Hypothalamus (tissue), 51 donors: ENCODE data around the gene ATR.

Source experiments
- DNase-seq, 51 donors: peaks; one replicate each; lab custom pipeline; 2025; lab: John Stamatoyannopoulos, UW

Gene ATR

DNA sequence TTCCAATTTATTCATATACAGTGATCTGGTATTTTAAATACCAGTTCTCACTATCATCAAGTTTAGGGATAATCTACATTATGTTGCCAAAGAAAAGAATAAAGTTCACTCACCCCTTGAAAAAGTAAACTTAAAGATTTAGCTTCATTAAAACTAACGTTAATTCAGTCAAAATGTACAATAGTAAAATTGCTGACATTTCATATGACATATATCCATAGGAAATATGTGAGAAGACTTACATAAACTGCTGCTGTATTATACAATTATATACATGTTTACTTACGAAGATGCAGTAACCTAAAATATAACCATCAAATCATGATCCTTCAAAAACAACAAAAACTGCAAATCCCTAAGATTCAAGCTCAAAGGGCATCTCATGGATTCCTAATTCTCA, 44.0 kb downstream of the ATR start:
- DNase-seq: no peak

DNA sequence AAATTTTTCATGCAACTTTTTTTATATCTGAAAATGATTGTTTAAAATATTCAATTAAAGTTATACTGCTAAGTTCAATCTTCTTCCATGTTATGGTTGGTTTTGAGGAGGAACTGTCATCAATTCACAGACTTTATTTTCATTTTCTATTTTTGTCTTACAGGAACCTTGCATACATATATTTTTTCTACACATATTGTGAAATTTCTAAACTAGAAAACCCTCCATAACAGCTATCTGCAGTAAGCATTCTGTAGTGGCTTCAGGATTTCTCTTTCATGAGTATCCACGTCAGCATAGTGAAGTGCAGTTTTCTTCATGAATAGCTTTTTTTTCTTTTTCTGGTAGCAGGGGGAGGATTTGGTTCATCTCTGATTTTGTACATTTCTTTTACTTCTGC, 48.2 kb downstream of the ATR start:
- DNase-seq: no peak

DNA sequence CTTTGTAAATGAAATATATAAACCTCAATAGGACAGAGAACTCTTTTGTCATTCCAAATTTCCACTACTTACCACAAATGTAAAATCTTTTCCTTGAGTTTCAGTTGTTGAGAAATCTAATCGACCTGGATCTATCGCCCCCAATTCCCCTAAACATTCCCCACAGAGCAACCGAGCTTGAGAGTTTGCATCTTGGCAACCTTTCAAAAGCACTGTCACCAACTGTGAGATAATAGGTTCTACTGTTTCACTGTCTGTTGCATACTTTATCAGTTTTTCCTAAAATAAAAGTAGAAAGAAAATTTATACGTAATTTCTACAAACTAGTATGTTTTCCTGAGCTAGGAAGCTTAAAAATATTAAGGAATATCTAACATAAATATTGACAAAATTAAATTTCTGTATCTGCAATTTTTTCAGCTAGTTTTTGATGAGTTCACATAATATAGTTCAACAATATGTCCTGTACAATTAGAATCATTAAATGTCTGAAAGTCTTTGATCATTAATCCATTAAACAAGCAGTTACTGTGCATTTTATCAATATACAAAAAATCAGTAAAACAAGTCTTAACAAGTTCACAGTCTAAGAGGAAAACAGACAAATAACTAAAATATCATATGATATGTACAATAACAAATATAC, 54.5 kb downstream of the ATR start:
- no peak for DNase-seq

DNA sequence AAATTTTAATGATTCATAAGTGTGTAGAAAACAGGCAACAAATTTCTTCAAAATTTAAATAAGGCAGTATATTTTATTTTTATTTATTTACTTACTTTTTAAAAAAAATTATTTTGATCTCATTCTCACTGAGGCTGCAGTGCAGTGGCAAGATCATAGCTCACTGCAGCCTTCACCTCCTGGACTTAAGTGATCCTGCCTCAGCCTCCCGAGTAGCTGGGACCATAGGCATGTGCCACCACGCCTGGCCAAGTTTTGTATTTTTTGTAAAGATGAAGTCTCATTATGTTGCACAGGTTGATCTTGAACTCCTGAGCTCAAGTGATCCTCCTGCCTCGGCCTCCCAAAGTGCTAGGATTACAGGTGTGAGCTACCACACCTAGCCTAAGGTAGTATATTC, 69.5 kb downstream of the ATR start:
- DNase-seq: no peak

DNA sequence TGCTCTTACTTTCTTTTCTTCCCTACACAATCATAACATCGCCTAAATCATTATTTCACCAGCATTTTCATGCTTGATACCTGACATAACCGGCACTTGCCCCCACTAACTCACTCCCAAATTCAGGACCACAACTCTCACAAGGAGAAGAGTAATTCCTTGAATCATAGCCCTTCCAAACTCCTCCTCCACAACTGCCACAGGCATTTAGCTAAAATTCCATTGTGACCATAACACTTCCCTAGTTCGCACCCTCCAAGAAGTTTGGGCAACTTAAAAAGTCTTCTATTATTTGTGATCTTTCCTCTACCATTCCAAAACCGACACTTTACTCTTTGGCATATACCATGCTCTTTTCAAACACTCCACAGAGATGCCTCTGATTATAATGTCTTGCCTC, 71.3 kb downstream of the ATR start:
- DNase-seq: no peak

DNA sequence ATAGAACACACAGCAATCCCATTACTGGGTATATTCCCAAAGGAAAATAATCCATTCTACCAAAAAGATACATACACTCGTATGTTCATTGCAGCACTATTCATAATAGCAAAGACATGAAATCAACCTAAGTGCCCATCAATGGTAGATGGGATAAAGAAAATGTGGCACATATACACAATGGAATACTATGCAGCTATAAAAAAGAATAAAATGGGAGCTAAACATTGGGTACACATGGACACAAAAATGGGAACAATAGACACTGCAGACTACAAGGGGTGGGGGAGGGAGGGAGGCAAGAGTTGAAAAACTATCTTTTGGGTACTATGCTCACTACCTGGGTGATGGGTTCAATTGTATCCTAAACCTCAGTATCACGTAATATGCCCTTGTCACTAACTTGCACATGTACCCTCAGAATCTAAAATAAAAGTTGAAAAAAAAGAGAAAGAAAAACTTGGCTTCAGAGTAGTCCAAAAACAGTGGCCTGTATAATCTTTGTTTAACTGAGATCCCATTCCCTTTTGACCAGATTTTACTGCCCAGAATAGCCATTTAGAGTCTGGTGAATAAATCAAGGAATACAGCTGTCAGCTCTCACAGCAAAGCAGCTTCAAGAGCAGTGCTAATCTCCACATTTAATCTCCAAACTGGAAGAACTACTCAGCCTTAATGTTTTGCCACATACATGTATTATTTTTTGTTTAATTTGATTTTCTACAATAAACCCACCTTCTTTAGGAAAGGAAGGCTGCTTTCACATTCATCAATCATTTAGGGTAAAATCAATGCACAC, 76.1 kb downstream of the ATR start:
- no peak for DNase-seq

DNA sequence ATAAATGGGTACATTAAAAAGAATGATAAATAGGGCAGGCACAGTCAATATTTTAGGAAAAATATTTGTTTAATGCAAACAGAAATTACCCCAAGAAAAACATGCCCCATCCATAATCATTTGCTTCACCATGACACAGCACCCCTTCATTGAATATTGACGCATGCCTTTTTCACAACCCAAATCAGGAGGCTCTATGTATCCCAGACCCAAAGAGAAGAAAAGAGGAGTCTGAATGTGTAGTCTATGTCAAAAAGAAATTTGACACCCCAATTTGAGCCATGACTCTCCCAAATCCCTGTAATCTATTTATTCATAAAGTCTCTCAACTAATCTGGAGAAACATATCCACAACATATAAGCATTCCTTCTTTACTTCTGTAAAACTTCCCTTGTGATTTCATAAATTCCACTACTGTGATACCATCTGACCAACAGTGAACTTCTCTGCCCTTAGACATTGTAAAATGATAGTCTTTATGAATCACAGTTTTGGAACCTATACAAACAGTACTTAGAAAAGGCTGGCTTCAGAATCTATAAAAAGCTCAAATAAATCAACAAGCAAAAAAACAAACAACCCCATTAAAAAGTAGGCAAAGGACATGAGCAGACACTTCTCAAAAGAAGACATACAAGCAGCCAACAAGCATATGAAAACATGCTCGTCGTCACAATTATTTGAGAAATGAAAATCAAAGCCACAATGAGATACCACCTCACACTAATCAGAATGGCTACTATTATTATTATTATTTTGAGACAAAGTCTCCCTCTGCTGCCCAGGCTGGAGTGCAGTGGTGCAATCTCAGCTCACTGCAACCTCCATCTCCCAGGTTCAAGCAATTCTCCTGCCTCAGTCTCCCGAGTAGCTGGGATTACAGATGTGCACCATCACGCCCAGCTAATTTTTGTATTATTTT, 77.3 kb downstream of the ATR start:
- DNase-seq: no peak

DNA sequence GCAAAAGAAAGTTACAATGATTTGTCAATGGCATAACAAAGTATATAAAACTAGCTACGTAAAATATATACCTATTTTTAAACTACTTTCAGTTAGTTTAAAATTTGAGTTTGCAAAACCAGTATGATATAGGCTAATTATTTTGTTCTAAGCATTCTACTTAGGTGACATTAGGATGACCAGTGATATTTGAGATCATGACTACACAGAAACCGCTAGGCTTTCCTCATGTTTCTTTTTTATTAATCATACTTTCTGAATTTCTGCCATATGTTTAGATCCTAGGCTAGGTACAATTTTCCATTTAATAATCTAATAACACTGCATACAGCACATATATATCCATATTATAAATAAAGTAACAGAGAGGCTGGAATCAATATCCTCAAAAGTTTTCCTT, 78.3 kb downstream of the ATR start:
- DNase-seq: no peak

DNA sequence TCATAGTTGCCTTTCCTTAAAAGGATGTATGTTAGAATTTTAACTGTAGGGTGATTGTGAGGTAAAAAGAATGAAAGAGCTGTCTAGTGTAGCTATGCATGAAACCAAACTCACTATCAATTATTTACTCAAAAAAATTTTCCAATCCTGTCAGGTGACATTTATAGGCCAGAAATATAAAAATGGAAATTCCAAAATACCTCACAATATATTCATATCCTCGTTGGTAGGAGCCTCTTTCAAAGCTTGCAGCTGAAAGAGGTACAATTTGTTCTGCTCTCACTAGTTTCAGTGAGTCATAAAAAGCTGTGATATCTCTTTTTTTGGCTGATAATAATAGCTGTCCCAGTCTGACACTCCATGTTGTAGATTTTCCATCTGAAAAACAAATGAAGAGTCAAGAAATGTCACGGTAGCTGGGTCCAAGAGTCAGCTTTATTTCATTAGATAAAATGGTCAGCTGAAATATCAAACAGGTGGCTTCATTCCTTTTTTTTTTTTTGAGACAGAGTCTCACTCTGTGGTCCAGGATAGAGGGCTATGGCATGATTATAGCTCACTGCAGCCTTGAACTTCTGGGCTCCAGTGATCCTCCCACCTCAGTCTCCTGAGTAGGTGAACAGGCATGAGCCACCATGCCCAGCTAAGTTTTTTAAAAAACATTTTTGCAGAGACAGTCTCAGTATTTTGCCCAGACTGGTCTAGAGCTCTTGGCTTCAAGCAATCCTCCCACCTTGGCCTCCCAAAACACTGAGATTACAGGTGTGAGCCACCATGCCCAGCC, 79.9 kb downstream of the ATR start:
- DNase-seq: peak in 1 of 51 donors; percentile 10

DNA sequence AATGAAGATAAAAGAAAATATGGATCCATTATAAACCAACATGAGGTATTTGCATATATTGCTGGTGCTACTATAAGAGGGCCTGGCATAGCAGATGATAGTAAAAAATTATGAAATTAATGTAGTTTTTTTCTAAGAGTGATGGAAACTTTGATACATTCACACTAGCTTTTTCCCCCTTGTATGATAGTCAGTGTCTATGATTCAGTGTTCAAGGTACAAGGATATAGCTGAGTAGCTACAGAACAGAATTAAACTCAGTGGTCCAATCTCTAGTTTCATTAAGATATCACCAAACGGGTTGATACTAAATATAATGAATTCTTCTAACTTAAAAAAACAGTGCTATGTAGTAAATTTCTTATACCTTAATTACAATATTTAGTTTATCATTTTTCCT, 80.8 kb downstream of the ATR start:
- no peak for DNase-seq

DNA sequence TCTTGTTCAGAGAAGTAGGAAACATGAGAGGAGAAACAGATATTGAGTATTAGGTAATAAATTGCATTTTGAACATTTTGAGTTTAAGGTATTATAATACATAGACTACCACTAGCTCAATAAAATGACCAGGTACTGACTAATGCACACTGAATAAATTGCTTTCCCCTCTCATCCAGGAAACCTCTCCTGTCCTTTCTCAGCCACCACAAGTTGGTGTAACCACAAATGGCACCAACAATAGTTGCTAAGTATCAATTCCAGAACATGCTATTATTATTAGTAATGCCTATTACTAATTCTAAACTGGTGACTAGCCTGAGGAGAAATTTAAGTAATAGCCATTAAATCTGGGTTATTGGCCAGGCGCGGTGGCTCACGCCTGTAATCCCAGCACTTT, 83.4 kb downstream of the ATR start:
- no peak for DNase-seq

DNA sequence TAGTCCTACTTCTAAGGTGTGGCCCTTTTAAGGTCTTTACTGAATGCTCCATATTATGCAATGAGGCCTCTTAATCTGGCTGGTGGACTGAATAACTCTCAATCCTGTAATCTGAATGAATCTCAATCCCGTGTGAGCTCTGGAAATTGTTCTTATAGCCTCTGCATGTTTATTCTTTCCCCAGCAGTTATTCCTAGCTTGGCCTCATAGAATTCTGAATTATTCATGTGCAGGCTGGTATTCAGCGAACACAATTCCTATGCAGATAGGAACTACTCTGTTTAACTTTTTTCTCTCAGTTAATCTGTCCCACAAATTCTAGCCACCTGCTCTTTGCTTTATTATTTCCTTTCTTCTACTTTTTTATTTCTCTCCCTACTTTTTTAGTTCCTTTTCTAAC, 86.3 kb downstream of the ATR start:
- no peak for DNase-seq

DNA sequence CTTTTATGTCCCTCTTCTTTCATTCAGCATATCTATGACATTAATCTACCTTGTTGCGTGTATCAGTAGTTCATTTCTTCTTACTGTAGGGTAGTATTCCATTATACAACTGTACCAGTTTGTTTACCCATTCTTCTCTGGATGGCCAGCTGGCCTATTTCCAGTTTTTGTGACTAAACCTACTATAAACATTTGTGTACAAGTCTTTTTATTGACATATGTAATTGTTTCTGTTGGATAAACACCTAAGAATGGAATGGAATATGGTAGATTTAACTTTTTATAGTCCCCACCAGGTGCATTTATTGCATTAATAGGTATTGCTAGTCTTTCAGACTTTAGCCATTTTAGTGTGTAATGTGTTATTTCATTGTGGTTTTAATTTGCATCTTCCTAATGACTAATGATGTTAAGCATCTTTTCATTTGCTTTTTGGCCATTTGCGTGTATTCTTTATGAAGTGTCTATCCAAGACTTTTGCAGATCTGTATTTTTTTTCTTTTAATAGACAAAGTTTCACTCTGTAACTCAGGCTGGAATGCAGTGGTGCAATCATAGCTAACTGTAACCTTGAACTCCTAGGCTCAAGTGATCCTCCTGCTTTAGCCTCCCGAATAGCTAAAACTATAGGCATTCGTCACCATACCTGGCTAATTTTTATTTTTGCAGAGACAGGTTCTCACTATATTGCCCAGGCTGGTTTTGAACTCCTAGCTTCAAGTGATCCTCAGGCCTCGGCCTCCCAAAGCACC, 88.8 kb downstream of the ATR start:
- no peak for DNase-seq

DNA sequence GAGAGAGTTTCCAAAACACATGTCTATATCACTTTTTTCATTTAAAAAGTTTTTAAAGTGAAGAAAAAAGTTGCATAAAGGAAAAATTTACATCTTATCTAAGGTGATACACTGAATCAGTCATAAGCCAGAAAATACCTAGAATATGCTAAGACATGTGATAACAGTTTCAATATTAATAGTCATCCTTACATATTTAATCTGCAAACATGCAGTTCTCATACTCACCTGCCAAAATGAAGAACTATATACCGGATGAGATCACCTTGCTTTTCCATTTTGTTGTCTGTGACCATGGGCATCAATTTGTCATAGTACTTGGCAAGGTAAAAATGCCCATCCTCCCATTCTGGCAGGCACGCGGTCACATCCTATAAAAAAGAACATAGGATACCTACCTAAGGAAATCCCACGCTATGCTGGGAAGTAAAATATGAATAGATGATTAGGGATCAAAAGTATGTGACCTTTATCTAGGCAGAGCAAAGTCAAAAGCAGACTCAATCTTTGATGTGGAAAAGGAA, 93.6 kb downstream of the ATR start:
- no peak for DNase-seq

DNA sequence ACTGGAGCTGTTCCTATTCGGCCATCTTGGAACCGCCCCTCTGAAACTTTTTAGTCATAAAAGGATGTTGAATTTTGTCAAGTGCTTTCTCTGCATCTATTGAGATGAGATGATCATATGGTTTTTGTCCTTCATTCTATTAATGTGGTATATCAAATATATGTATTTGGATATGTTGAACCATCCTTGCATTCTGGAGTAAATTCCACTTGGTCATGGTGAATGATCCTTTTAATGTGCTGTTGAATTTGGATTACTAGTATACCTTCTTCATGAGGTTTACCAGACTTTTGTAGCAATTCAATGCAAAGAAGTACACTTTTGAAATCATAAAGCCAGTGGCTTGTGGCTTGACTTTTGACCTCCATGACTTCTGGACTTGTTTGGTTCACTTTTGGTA, 97.3 kb downstream of the ATR start:
- DNase-seq: no peak

DNA sequence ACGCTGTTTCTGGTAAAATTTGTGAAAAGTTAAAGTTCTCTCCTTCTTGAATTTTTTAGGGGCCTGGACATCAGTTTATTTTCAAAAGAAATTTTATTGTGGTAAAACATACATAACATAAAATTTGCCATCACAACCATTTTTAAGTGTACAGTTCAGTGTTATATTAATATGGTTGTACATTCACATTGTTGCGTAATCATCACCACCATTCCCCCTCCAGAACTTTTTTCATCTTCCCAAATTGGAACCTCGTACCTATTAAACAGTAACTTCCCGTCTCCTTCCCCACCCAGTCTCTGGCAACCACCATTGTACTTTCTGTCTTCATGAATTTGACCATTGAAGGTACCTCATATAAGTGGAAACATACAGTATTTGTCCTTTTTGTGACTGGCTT, 107.7 kb downstream of the ATR start:
- DNase-seq: no peak

DNA sequence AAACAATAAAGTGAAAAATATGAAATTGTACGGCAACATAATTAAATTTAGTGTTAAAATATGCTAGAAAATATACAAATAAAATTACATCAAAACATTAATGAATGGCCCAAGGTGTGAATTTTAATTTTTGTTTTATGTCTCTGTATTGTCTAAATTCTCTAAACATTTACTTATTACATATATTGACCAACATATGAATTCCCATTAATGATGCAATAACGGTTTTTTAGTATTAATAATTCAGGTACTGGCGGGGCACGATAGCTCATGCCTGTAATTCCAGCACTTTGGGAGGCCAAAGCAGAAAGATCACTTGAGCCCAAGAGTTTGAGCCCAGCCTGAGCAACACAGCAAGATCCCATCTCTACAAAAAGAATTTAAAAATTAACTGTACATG, 110.1 kb downstream of the ATR start:
- no peak for DNase-seq

DNA sequence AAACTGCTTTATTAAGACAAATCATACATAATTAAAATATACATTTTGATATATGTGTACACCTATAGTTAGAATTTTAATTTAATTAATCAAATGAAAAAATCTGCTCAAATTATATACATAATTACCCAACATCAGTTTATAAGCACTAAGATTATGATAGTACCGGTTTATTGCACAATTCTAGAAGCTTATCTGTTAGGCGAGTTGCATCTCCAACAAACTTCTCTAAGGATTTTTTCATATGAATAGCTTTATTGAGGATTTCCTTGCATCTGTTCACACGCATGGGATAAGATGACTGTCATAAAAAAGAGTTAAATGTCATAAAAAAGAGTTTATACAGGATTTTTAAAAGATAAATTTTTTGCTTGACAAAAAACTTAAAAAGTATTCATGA, 110.8 kb downstream of the ATR start:
- no peak for DNase-seq

DNA sequence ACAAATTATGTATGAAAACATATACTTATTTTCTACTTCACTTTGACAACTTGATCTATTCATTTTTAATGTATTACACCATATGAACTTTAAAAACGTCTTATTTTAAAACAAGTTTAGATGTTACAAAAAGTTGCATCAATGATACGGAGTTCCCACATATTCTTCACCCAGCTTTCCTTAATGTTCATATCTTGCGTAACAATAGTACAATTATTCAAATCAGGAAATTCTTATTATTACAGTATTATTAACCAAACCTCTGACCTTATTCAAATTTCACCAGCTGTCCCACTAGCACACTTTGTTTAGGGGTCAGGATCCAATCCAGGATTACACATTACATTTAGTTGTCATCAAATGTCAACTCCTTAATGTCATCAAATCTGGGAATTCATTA, 117.8 kb downstream of the ATR start:
- no peak for DNase-seq

DNA sequence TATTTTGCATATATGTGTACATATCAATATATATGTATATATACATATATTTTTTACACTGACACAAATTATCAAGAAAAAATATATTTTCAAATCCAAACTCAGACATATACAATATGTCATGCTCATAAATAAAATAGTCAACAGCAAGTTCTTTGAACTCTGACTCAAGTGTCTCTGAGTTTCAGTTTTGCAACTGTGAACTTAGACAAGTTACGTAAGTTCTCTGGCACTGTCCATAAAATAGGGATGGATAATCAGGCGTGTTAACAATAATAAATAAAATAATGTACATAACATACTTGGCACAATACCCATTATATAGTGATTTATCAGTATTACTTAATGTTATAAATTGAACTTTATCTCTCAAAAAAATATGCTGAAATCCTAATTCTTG, 118.6 kb downstream of the ATR start:
- DNase-seq: no peak
